Colonic mucosa (tissue), 4 donors: ENCODE data around the gene PDE1C. TPM values are rescaled to one million over a fixed set of nuclear protein-coding genes. Genes with fewer than 3 reads are reported as not detected.

ENCODE experiments used
- DNase-seq: peaks from one replicate; pipeline ENCODE4 v3.0.0-alpha.2; 2020
- H3K27ac ChIP-seq: fragments of 200-600 bp; one replicate; pipeline ENCODE4 v1.8.0; 2021
- H3K27me3 ChIP-seq: fragments of 200-600 bp; one replicate; pipeline ENCODE4 v1.8.0; 2021
- H3K36me3 ChIP-seq: fragments of 200-600 bp; one replicate; pipeline ENCODE4 v1.8.0; 2021
- H3K4me1 ChIP-seq: fragments of 200-600 bp; one replicate; pipeline ENCODE4 v1.8.0; 2021; ENCODE audit warnings: mild to moderate bottlenecking
- H3K4me3 ChIP-seq: fragments of 200-600 bp; one replicate; pipeline ENCODE4 v1.8.0; 2021
- H3K9ac ChIP-seq, 2 donors: one replicate each; pipeline ENCODE4 v1.7.0; 2013; ENCODE audit warnings: control low read depth in 2 of 2, low read depth in 2 of 2, low read length in 2 of 2
- H3K9me3 ChIP-seq: fragments of 200-600 bp; one replicate; pipeline ENCODE4 v1.8.0; 2021
- CTCF ChIP-seq: fragments of 200-600 bp; IDR thresholded peaks from one replicate; pipeline ENCODE4 v1.8.0; 2022; ENCODE audit warnings: antibody characterized with exemption, mild to moderate bottlenecking
- intact Hi-C: fragments of 100-400 bp; cut with DNase I; formaldehyde crosslinking; loops from one replicate; pipeline ENCODE4 v1.14.1; 2022
- total RNA-seq, 2 donors: library from RNA; stranded (reverse); fragmentation: NEBNext Ultra II Directional in 1 of 2; extraction: Animal tissue kit (Norgen Biotek cat#: 25700) in 1 of 2; gene quantifications; one replicate each; pipeline ENCODE4 v1.2.1, GENCODE V29; 2021
- donor health status: healthy.
- donor health status: DM: no; HTN: no; CAD: no.
- donor health status: DM: no; HTN: no; CAD: no.

The PDE1C gene
- total RNA-seq, 2 donors from 2014 or later: 1.2 to 2.7 TPM

GRCh38 chr7:31857172-31857571 lies 213.0 kb downstream of the PDE1C start:
- Histone ChIP-seq H3K36me3 (no peaks in the 10 kb centered on the region), H3K4me3 (no peak overlapping the region), H3K9me3 (no peaks in the 10 kb centered on the region), H3K4me1 (no peaks in the 10 kb centered on the region), H3K27ac (no peak overlapping the region), H3K27me3 (no peaks in the 10 kb centered on the region), H3K9ac (no peak overlapping the region)
- intact Hi-C loops: no loop called here
- no peak for TF ChIP-seq CTCF
- no peak for DNase-seq

- no peaks in the 10 kb centered on the region for H3K4me1 ChIP-seq
- DNase-seq: no peak
- H3K27me3 ChIP-seq: no peaks in the 10 kb centered on the region
- no peaks in the 10 kb centered on the region for H3K9me3 ChIP-seq
- H3K27ac ChIP-seq: no peak overlapping the region
- H3K9ac ChIP-seq: no peak overlapping the region
- no peaks in the 10 kb centered on the region for H3K36me3 ChIP-seq
- no peak for TF ChIP-seq CTCF
- no peak overlapping the region for H3K4me3 ChIP-seq
- intact Hi-C loops: no loop called here
Measured at GRCh38 chr7:31856337-31856736, 213.9 kb downstream of the PDE1C start.

GRCh38 chr7:31855530-31855929 lies 214.7 kb downstream of the PDE1C start:
- TF ChIP-seq CTCF: no peak
- Histone ChIP-seq H3K36me3 (no peaks in the 10 kb centered on the region), H3K4me1 (no peaks in the 10 kb centered on the region), H3K9me3 (no peaks in the 10 kb centered on the region), H3K27ac (no peak overlapping the region), H3K4me3 (no peak overlapping the region), H3K27me3 (no peaks in the 10 kb centered on the region), H3K9ac (no peak overlapping the region)
- DNase-seq: no peak
- intact Hi-C loops: no loop called here

GRCh38 chr7:31853380-31853779 lies 216.8 kb downstream of the PDE1C start:
- Histone ChIP-seq H3K27ac (no peak overlapping the region), H3K27me3 (no peaks in the 10 kb centered on the region), H3K36me3 (no peaks in the 10 kb centered on the region), H3K4me3 (no peak overlapping the region), H3K9ac (no peak overlapping the region), H3K9me3 (no peaks in the 10 kb centered on the region), H3K4me1 (no peaks in the 10 kb centered on the region)
- no peak for TF ChIP-seq CTCF
- no peak for DNase-seq
- intact Hi-C loops: no loop called here

- no peak for TF ChIP-seq CTCF
- intact Hi-C loops: no loop called here
- no peak overlapping the region for H3K4me3 ChIP-seq
- H3K36me3 ChIP-seq: no peaks in the 10 kb centered on the region
- H3K9me3 ChIP-seq: no peaks in the 10 kb centered on the region
- no peak overlapping the region for H3K9ac ChIP-seq
- no peak for DNase-seq
- no peaks in the 10 kb centered on the region for H3K4me1 ChIP-seq
- no peaks in the 10 kb centered on the region for H3K27me3 ChIP-seq
- no peak overlapping the region for H3K27ac ChIP-seq
Measured at GRCh38 chr7:31852462-31852861, 217.7 kb downstream of the PDE1C start.

- no peaks in the 10 kb centered on the region for H3K9me3 ChIP-seq
- H3K9ac ChIP-seq: no peak overlapping the region
- H3K4me1 ChIP-seq: no peaks in the 10 kb centered on the region
- H3K27ac ChIP-seq: no peak overlapping the region
- TF ChIP-seq CTCF: no peak
- no peak overlapping the region for H3K4me3 ChIP-seq
- intact Hi-C loops: no loop called here
- no peaks in the 10 kb centered on the region for H3K36me3 ChIP-seq
- H3K27me3 ChIP-seq: no peaks in the 10 kb centered on the region
- no peak for DNase-seq
Measured at GRCh38 chr7:31851119-31851518, 219.1 kb downstream of the PDE1C start.
